HepG2 (cell line): ENCODE data around the gene SCFD1.

ENCODE experiments used
- BCL6 ChIP-seq: IDR thresholded peaks from 2 replicates; pipeline ENCODE4 v1.6.1; 2016; ENCODE audit warnings: missing genetic modification reagents, missing compliant biosample characterization
- CREB3 ChIP-seq: sonication (generic); formaldehyde crosslinking; IDR thresholded peaks from 2 replicates; pipeline ENCODE4 v1.5.0; 2020; ENCODE audit warnings: missing genetic modification reagents
- CTCF ChIP-seq: sonication (generic); formaldehyde crosslinking; IDR thresholded peaks from 2 replicates; pipeline ENCODE4 v1.5.0; 2020; ENCODE audit warnings: mild to moderate bottlenecking, missing genetic modification reagents, moderate library complexity
- EZH2 ChIP-seq: conservative IDR thresholded peaks from 2 replicates; pipeline ENCODE4 v1.6.1; 2012; ENCODE audit warnings: mild to moderate bottlenecking, low read depth, low read length, moderate library complexity
- IKZF1 ChIP-seq: fragments of 450-650 bp; IDR thresholded peaks from 2 replicates; pipeline ENCODE4 v1.7.1; 2016
- REST ChIP-seq, 2 experiments: IDR thresholded peaks; 2 replicates each; pipeline ENCODE4 v1.6.1; 2011 to 2012; ENCODE audit warnings: low read length in 2 of 2, borderline replicate concordance in 1 of 2, low read depth in 1 of 2, mild to moderate bottlenecking in 1 of 2, moderate library complexity in 1 of 2
- RFX5 ChIP-seq: IDR thresholded peaks from 2 replicates; pipeline ENCODE4 v1.6.1; 2011; ENCODE audit warnings: low read depth, low read length, improper control_type of control experiment
- SOX5 ChIP-seq: IDR thresholded peaks from 2 replicates; pipeline ENCODE4 v1.6.1; 2016; ENCODE audit warnings: borderline replicate concordance
- USF2 ChIP-seq, 2 experiments: sonication (generic) in 1 of 2; formaldehyde crosslinking in 1 of 2; IDR thresholded peaks; 2 replicates each; pipeline versions ENCODE4 v1.5.1 to v1.6.1; 2011 to 2020; ENCODE audit warnings: borderline replicate concordance in 1 of 2, low read depth in 1 of 2, low read length in 1 of 2, mild to moderate bottlenecking in 1 of 2, missing genetic modification reagents in 1 of 2, moderate library complexity in 1 of 2
- ZBTB7A ChIP-seq: sonication (generic); formaldehyde crosslinking; IDR thresholded peaks from 2 replicates; pipeline ENCODE4 v1.8.0; 2022; ENCODE audit warnings: mild to moderate bottlenecking, missing genetic modification reagents
- ZNF263 ChIP-seq: sonication (generic); formaldehyde crosslinking; IDR thresholded peaks from 2 replicates; pipeline ENCODE4 v1.4.0; 2020; ENCODE audit warnings: missing genetic modification reagents
- ZNF329 ChIP-seq: sonication (generic); formaldehyde crosslinking; IDR thresholded peaks from 2 replicates; pipeline ENCODE4 v1.9.0; 2021; ENCODE audit warnings: low read depth, mild to moderate bottlenecking, missing genetic modification reagents
- ZNF781 ChIP-seq: sonication (generic); formaldehyde crosslinking; IDR thresholded peaks from 2 replicates; pipeline ENCODE4 v1.5.1; 2020; ENCODE audit warnings: borderline replicate concordance, mild to moderate bottlenecking, missing genetic modification reagents; ENCODE audit errors: not compliant biosample characterization

- TF ChIP-seq EZH2 (no peak), ZBTB7A (CRISPR knock-in tag) (no peak), BCL6 (CRISPR knock-in tag) (no peak), CTCF (CRISPR knock-in tag) (no peak), CREB3 (CRISPR knock-in tag) (no peak), USF2 (IDR thresholded peaks at IDR 0.05; ENCODE audit: low read depth, low read length) (no peak), USF2 (CRISPR knock-in tag; IDR thresholded peaks at IDR 0.05; ENCODE audit: borderline replicate concordance) (no peak), RFX5 (no peak), SOX5 (CRISPR knock-in tag) (no peak), IKZF1 (no peak), ZNF329 (CRISPR knock-in tag) (no peak), ZNF263 (no peak), REST (IDR thresholded peaks at IDR 0.05; ENCODE audit: borderline replicate concordance in 1 of 2, low read depth in 1 of 2, low read length in 2 of 2) (no peak), ZNF781 (CRISPR knock-in tag) (no peak)
Observed at GRCh38 chr14:30657050-30657449, 34.9 kb downstream of the SCFD1 start.
